GM19328 (cell line): ENCODE results near the gene ANKRD63.

ENCODE experiments used
- ATAC-seq: cut with Tn5 transposase; IDR thresholded peaks from one replicate; pipeline ENCODE4 v1.9.1; 2021; ENCODE audit warnings: mild to moderate bottlenecking, moderate library complexity; ENCODE audit not compliant: unreplicated experiment

Gene ANKRD63

GRCh38 chr15:40282869-40283614, at the start of gene ANKRD63:
Gene ANKRD63, minus strand, starts transcription at chr15:40283064. Its CDS starts 478 bp downstream, at chr15:40282586.
- no peak for ATAC-seq

GRCh38 chr15:40332113-40332781, 49.4 kb upstream of the ANKRD63 start:
- no peak for ATAC-seq

GRCh38 chr15:40331637-40332036, 48.8 kb upstream of the ANKRD63 start:
- no peak for ATAC-seq

GRCh38 chr15:40331026-40331425, 48.2 kb upstream of the ANKRD63 start:
- ATAC-seq, result no peak

- ATAC-seq, result no peak
These were observed 47.5 kb upstream of the ANKRD63 start for GRCh38 chr15:40330368-40330836.

- no peak for ATAC-seq
These were observed 46.9 kb upstream of the ANKRD63 start for GRCh38 chr15:40329804-40330203.

GRCh38 chr15:40328751-40329150, 45.9 kb upstream of the ANKRD63 start:
- no peak for ATAC-seq

GRCh38 chr15:40328176-40328575, 45.3 kb upstream of the ANKRD63 start:
- ATAC-seq, result no peak

GRCh38 chr15:40327457-40327856, 44.6 kb upstream of the ANKRD63 start:
- no peak for ATAC-seq

GRCh38 chr15:40325700-40326099, 42.8 kb upstream of the ANKRD63 start:
- ATAC-seq, result no peak

GRCh38 chr15:40325188-40325587, 42.3 kb upstream of the ANKRD63 start:
- ATAC-seq, result no peak

GRCh38 chr15:40323953-40324937, 41.4 kb upstream of the ANKRD63 start:
- peak; percentile 3 for ATAC-seq

GRCh38 chr15:40323239-40323952, 40.5 kb upstream of the ANKRD63 start, which contains the start of gene INAFM2:
Gene INAFM2, plus strand, starts transcription at chr15:40323692. Its CDS starts 364 bp downstream, at chr15:40324056.
- ATAC-seq, result peak; percentile 83

- ATAC-seq, result no peak
These were observed 39.8 kb upstream of the ANKRD63 start for GRCh38 chr15:40322531-40323238.

GRCh38 chr15:40320931-40321371, 38.1 kb upstream of the ANKRD63 start:
- ATAC-seq, result no peak

- ATAC-seq, result no peak
These were observed 37.5 kb upstream of the ANKRD63 start for GRCh38 chr15:40320409-40320808.

- ATAC-seq, result no peak
These were observed 34.7 kb upstream of the ANKRD63 start for GRCh38 chr15:40317580-40317979.

GRCh38 chr15:40316931-40317330, 34.1 kb upstream of the ANKRD63 start:
- ATAC-seq, result no peak

- ATAC-seq, result no peak
These were observed 31.9 kb upstream of the ANKRD63 start for GRCh38 chr15:40314723-40315276.
